Measurements from ENCODE around the gene LRP1B. TPM values are rescaled to one million over a fixed set of nuclear protein-coding genes. Genes with fewer than 3 reads are reported as not detected.

LRP1B gene
- total and polyA plus RNA-seq, 2 of the 8 experiments (the other 6 are each of a cell fraction or from before 2014, with no cell fraction given), result 0.03 TPM; not detected in 1

DNA sequence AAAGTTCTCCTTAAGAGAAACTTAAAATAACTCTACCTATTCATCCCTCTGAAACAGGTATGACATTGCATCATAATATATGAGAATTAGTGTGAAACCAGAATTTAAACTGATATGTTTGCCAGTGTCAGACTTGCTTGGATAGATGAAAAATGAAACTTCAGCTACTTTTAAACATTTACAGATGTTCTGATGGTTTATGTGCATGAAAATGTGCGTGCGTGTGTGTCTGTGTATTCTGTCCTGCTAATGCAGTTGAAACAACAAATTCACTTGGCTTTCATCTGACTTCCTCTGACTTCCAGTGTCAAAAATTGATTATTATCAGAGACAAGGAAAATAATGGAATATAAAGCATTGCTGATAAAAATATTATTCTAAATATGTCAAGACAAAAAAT is 719.4 kb downstream of the LRP1B start (continued):
- TF ChIP-seq, protein P1, sequence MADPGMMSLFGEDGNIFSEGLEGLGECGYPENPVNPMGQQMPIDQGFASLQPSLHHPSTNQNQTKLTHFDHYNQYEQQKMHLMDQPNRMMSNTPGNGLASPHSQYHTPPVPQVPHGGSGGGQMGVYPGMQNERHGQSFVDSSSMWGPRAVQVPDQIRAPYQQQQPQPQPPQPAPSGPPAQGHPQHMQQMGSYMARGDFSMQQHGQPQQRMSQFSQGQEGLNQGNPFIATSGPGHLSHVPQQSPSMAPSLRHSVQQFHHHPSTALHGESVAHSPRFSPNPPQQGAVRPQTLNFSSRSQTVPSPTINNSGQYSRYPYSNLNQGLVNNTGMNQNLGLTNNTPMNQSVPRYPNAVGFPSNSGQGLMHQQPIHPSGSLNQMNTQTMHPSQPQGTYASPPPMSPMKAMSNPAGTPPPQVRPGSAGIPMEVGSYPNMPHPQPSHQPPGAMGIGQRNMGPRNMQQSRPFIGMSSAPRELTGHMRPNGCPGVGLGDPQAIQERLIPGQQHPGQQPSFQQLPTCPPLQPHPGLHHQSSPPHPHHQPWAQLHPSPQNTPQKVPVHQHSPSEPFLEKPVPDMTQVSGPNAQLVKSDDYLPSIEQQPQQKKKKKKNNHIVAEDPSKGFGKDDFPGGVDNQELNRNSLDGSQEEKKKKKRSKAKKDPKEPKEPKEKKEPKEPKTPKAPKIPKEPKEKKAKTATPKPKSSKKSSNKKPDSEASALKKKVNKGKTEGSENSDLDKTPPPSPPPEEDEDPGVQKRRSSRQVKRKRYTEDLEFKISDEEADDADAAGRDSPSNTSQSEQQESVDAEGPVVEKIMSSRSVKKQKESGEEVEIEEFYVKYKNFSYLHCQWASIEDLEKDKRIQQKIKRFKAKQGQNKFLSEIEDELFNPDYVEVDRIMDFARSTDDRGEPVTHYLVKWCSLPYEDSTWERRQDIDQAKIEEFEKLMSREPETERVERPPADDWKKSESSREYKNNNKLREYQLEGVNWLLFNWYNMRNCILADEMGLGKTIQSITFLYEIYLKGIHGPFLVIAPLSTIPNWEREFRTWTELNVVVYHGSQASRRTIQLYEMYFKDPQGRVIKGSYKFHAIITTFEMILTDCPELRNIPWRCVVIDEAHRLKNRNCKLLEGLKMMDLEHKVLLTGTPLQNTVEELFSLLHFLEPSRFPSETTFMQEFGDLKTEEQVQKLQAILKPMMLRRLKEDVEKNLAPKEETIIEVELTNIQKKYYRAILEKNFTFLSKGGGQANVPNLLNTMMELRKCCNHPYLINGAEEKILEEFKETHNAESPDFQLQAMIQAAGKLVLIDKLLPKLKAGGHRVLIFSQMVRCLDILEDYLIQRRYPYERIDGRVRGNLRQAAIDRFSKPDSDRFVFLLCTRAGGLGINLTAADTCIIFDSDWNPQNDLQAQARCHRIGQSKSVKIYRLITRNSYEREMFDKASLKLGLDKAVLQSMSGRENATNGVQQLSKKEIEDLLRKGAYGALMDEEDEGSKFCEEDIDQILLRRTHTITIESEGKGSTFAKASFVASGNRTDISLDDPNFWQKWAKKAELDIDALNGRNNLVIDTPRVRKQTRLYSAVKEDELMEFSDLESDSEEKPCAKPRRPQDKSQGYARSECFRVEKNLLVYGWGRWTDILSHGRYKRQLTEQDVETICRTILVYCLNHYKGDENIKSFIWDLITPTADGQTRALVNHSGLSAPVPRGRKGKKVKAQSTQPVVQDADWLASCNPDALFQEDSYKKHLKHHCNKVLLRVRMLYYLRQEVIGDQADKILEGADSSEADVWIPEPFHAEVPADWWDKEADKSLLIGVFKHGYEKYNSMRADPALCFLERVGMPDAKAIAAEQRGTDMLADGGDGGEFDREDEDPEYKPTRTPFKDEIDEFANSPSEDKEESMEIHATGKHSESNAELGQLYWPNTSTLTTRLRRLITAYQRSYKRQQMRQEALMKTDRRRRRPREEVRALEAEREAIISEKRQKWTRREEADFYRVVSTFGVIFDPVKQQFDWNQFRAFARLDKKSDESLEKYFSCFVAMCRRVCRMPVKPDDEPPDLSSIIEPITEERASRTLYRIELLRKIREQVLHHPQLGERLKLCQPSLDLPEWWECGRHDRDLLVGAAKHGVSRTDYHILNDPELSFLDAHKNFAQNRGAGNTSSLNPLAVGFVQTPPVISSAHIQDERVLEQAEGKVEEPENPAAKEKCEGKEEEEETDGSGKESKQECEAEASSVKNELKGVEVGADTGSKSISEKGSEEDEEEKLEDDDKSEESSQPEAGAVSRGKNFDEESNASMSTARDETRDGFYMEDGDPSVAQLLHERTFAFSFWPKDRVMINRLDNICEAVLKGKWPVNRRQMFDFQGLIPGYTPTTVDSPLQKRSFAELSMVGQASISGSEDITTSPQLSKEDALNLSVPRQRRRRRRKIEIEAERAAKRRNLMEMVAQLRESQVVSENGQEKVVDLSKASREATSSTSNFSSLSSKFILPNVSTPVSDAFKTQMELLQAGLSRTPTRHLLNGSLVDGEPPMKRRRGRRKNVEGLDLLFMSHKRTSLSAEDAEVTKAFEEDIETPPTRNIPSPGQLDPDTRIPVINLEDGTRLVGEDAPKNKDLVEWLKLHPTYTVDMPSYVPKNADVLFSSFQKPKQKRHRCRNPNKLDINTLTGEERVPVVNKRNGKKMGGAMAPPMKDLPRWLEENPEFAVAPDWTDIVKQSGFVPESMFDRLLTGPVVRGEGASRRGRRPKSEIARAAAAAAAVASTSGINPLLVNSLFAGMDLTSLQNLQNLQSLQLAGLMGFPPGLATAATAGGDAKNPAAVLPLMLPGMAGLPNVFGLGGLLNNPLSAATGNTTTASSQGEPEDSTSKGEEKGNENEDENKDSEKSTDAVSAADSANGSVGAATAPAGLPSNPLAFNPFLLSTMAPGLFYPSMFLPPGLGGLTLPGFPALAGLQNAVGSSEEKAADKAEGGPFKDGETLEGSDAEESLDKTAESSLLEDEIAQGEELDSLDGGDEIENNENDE (IDR thresholded peaks at IDR 0.05; ENCODE audit: insufficient replicate concordance, low read length), result no peak
- no peak for TF ChIP-seq FOSL1 (IDR thresholded peaks at IDR 0.05; ENCODE audit: insufficient read depth, low read depth, low read length)
- no peak for TF ChIP-seq TCF12 (IDR thresholded peaks at IDR 0.05; ENCODE audit: low read depth, low read length)
- TF ChIP-seq, protein P2, sequence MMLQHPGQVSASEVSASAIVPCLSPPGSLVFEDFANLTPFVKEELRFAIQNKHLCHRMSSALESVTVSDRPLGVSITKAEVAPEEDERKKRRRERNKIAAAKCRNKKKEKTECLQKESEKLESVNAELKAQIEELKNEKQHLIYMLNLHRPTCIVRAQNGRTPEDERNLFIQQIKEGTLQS (IDR thresholded peaks at IDR 0.05; ENCODE audit: insufficient read depth, low read depth, low read length), result no peak
- TF ChIP-seq ZNF274 (IDR thresholded peaks at IDR 0.05; ENCODE audit: borderline replicate concordance, extremely low read depth, low read length), result no peak
- no peak for TF ChIP-seq RAD21 (IDR thresholded peaks at IDR 0.05 in 1 of 2, conservative IDR thresholded peaks at IDR 0.05 in 1 of 2; ENCODE audit: low read depth in 2 of 2, low read length in 2 of 2)
- no peak for TF ChIP-seq TBP (IDR thresholded peaks at IDR 0.05; ENCODE audit: low read depth, low read length)
- no peak for TF ChIP-seq SIX5 (IDR thresholded peaks at IDR 0.05; ENCODE audit: low read depth, low read length)
- TF ChIP-seq CEBPB (IDR thresholded peaks at IDR 0.05; ENCODE audit: low read depth, low read length), result no peak
- no peak for TF ChIP-seq EP300 (IDR thresholded peaks at IDR 0.05; ENCODE audit: borderline replicate concordance in 1 of 2, low read depth in 2 of 2, low read length in 2 of 2)
- no peak for TF ChIP-seq KDM5A (IDR thresholded peaks at IDR 0.05; ENCODE audit: low read length)

All from H1 (cell line).